ENCODE measurements around the gene CFAP100.

GRCh38 chr3:126370055-126370454 is 24.7 kb upstream of the CFAP100 start:
- TF ChIP-seq EP300 (IDR thresholded peaks at IDR 0.05; ENCODE audit: borderline replicate concordance): no peak
- no peak for TF ChIP-seq CEBPB (IDR thresholded peaks at IDR 0.05)
- no peak for TF ChIP-seq TAF1 (IDR thresholded peaks at IDR 0.05; ENCODE audit: low read depth)
- TF ChIP-seq, protein P1, sequence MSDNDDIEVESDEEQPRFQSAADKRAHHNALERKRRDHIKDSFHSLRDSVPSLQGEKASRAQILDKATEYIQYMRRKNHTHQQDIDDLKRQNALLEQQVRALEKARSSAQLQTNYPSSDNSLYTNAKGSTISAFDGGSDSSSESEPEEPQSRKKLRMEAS (IDR thresholded peaks at IDR 0.05): no peak
- TF ChIP-seq RAD21 (IDR thresholded peaks at IDR 0.05; ENCODE audit: low read depth): no peak
- TF ChIP-seq, protein P2, sequence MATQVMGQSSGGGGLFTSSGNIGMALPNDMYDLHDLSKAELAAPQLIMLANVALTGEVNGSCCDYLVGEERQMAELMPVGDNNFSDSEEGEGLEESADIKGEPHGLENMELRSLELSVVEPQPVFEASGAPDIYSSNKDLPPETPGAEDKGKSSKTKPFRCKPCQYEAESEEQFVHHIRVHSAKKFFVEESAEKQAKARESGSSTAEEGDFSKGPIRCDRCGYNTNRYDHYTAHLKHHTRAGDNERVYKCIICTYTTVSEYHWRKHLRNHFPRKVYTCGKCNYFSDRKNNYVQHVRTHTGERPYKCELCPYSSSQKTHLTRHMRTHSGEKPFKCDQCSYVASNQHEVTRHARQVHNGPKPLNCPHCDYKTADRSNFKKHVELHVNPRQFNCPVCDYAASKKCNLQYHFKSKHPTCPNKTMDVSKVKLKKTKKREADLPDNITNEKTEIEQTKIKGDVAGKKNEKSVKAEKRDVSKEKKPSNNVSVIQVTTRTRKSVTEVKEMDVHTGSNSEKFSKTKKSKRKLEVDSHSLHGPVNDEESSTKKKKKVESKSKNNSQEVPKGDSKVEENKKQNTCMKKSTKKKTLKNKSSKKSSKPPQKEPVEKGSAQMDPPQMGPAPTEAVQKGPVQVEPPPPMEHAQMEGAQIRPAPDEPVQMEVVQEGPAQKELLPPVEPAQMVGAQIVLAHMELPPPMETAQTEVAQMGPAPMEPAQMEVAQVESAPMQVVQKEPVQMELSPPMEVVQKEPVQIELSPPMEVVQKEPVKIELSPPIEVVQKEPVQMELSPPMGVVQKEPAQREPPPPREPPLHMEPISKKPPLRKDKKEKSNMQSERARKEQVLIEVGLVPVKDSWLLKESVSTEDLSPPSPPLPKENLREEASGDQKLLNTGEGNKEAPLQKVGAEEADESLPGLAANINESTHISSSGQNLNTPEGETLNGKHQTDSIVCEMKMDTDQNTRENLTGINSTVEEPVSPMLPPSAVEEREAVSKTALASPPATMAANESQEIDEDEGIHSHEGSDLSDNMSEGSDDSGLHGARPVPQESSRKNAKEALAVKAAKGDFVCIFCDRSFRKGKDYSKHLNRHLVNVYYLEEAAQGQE (IDR thresholded peaks at IDR 0.05; ENCODE audit: low read depth): no peak
- TF ChIP-seq TEAD4 (IDR thresholded peaks at IDR 0.05): no peak
- no peak for TF ChIP-seq EGR1 (IDR thresholded peaks at IDR 0.05)
- no peak for TF ChIP-seq TCF12 (IDR thresholded peaks at IDR 0.05; ENCODE audit: low read depth)
- no peak for TF ChIP-seq NFIC (IDR thresholded peaks at IDR 0.05)
- no peak for TF ChIP-seq YY1 (IDR thresholded peaks at IDR 0.05; ENCODE audit: low read depth)

Data from Ishikawa (cell line).